Forelimb muscle (tissue), 1 donor: Measurements from ENCODE around the gene SDF2L1. TPM values are rescaled to one million over a fixed set of nuclear protein-coding genes. Genes with fewer than 3 reads are reported as not detected.
A peak's percentile ranks its signal among the peaks of the same experiment; 100 is the strongest.

Experiments
- DNase-seq: peaks from one replicate; pipeline ENCODE4 v3.0.0-alpha.2; 2013; ENCODE audit warnings: low read depth
- polyA plus RNA-seq: library from polyadenylated mRNA; unstranded; fragments of 120-200 nt; gene quantifications from one replicate; pipeline ENCODE4 v1.2.1, GENCODE V29; 2013; ENCODE audit not compliant: insufficient read length

Gene SDF2L1
- polyA plus RNA-seq, 1 donor, result 6.4 TPM

DNA sequence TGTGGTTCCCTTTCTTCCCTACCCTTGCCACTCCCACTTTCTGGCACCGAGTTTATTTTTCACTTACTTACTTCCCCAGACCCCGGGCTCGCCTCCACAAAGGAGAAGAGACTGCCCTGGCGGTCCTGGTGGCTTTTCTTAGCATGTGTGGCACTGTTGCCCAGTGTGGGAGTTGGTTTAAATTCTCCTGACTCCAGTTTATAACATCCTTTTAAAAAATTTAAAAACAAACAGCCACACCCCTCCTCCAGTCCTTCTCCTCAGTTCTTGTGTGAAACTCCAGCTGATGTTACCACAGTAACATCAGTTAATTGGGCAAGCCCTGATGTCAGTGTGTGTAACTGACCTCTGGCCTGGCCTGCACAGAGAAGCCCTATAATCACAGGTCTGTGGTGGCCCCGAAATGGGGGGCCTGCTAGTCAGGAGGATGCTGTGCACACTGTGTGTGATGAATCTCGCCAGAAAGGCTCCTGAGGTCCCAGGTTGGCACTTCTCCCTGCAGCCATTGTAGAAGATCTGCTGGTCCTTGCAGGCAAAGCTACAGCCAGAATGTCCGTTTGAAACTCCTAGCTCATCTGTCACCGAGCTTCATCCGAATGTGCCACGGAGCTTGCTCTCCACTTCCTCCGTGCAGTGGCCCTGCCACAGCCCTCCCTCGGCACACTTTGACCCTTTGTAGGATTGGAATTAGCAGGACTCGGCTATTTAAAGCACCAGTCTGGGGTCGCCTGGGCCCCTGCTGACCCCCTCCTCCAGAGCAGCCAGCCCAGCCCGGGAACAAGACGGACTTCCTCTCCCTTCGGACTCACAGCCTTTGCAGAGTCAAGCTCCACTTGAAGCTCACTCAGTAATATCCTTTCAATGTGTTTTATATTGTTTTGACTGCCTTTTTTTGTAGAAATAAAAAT, 19.8 kb upstream of the SDF2L1 start:
- no peak for DNase-seq

- no peak for DNase-seq
Measured at GRCh38 chr22:21622919-21623647, 19.0 kb upstream of the SDF2L1 start.

DNA sequence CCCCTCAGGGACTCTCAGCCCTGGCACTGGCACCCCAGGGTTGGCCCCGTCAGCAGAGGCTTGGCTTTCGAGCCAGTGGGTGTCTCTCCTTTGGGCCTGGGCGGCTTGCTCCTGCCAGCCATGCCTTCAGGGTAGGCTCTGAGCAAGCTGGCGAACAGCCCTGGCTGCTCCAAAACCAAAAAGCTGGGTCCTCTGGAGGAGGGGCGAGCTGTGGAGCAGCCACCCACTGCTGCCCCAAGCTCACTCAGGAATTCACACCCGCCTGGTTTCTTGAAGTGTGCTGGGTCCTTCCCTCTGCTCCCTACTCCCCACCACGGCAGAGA, 18.5 kb upstream of the SDF2L1 start:
- no peak for DNase-seq

- no peak for DNase-seq
Measured at GRCh38 chr22:21624120-21624879, 17.8 kb upstream of the SDF2L1 start.

DNA sequence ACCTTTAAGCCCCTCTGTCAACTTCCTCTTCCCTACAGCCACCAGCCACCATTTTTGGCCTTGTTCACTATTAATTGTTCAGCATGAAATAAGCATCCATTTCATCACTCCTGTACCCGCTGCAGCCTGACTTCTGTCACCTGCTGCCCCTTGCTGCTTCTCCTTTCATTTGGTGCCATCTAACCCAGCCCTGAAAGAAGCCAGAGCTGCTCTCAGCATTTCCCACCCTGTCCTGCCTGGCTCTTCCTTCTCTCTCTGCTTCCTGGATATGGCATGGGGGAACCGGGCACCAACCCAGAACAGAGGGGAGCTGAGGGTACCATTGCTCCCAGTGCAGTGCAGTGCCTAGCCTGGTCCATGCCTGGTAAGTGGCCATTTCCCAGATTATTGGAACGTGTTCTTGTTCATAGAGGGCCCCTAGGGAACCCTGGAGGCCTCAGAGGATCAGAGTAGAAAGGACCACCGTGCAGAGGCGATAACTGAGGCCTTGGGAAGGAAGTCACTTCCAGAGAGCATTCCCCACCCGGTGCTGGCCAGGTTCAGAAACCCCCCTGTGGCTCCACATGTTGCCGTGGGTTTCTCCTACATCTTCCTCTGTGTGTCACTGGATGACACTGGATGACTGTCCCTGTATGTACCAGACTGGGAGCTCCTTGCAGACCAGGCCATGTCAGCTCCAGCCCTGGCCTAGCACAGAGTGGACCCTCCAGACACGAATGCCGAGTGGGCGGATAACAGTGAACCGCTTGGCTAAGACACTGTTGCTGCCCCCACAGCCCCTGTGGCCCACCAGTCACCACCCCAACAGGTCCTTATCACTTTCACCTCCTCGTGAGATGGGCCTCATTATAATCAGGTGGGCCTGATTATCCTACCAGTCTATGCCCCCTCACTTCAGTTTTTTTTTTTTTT, 17.0 kb upstream of the SDF2L1 start:
- no peak for DNase-seq

DNA sequence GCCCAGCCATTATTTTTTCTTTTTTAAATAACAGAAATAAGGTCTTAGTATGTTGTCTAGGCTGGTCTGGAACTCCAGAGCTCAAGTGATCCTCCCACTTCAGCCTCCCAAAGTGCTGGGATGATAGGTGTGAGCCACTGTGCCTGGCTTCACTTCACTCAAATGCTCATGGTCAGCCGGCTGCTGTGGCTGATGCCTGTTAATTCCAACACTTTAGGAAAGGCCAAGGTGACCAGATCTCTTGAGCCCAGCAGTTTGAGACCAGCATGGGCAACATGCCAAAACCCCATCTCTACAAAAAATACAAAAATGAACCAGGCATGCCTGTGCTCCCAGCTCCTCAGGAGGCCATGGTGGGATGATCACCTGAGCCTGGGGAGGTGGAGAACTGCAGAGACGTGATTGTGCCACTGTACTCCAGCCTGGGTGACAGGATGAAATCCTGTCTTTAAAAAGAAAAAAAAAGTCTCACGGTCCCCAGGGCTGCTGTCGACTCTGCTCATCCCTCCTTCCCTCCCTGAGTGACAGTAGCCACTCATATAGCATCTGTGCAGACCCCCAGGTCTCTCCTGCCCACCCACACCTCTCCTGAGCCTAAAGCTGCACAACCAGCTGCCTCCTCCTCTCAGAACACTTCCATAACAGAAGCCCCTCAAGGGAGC, 15.9 kb upstream of the SDF2L1 start:
- DNase-seq, result no peak

GRCh38 chr22:21626735-21627469, 15.2 kb upstream of the SDF2L1 start:
- DNase-seq, result no peak

DNA sequence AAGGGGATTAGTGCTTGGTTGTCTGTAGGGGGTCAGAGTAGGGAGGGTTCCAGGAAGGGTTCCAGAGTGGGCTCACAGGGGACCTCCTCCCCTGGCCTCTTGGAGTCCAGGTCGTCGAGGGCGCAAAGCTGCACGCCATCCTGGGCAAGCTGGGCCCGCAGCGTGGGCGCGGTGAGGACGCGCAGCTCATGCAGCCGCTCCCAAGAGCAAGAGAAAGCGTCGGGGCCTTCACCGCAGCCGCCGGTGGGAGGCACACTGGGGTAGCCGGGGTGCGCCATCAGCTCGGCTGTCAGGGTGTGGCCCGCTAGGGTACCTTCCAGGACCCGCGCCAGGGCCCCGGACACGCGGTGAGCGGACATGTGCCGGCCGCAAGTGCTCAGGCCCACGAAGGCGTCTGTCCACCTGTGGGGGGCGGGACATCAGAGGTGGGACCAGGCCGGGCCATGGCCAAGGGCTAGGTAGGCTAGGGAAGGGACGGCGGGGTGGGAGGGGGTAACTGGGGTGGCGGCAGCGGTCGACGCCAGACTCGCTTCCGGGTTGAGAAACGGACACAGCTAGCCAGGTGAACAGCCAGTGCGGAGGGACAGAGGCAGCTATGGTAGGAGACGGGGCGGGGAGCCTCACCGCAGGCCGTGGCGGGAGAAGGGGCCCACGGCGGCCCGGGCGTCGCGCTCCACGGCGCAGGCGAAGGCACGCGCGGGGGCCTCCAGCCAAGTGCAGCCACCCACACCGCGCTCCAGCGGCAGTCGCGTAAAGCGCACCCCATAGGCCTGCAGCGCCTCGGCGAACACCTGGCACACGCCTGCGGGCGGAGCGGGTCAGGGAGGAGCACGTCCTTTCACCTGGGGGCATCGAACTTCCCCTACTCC, 13.5 kb upstream of the SDF2L1 start:
- DNase-seq, result no peak

- DNase-seq, result peak; percentile 41
Measured at GRCh38 chr22:21629255-21630149, 12.6 kb upstream of the SDF2L1 start, which contains the start of gene YDJC. TSS of gene YDJC (minus strand) at chr22:21630022. CDS start at chr22:21630014, 8 bp downstream.

- no peak for DNase-seq
Measured at GRCh38 chr22:21631025-21631424, 11.1 kb upstream of the SDF2L1 start.

DNA sequence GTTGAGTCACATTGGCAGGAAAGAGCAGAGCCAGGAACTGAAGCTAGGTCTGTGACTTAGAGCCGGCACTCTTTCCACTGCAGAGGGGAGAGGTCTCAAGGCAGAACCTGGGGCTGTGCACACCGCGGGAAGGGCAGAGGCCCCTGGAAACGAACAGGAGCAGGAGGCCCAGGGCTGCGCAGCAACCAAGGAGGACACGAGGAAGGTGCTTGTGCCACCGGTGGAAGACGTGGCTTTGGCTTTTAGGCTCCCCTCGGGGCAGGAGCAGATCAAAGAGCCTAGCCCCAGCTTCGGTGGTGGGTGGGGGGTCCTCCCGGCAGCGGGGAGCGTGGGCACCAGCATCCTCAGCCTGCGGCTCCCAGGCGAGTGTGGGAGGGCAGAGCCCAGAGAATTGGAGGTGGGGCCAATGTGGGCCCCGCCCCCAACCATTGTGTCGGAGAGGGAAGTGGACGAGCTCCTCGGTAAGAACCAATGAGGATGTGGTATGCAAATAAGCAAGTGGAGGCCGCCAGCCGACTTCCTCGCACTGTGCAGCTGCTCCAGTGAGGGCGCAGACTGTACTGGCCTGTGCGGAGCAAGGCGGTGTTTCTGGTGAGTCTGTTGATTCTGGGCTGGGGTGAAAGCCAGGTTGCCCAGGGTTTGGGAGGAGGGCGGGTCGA, 9.7 kb upstream of the SDF2L1 start, which contains the start of gene CCDC116:
Gene CCDC116, plus strand, starts transcription at position 524 of the 659 bp plus-strand sequence. CDS start 422 bp downstream, outside the sequence.
- no peak for DNase-seq

- no peak for DNase-seq
Measured at GRCh38 chr22:21632931-21633330, 9.2 kb upstream of the SDF2L1 start.

DNA sequence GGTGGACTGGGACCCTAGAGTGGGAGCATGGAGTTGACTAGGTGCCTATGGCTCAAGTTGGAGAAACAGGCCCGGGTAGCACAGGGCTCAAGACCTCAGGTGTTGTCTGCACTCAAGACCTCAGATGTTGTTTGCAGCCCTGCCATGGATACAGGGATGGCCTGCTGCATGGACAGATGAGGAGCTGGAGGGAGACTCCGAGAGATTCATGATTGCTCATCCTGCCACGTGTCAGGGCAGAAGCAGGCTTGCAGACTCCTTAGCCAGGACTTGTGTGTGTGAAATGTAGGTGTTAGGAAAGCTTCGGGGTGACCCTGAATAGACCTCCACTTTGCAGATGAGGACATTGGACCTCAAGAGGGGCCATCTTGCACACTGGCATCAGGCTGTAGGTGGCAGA, 8.6 kb upstream of the SDF2L1 start:
- no peak for DNase-seq

GRCh38 chr22:21634081-21634480, 8.0 kb upstream of the SDF2L1 start:
- DNase-seq, result no peak

- DNase-seq, result no peak
Measured at GRCh38 chr22:21634844-21635243, 7.3 kb upstream of the SDF2L1 start.

DNA sequence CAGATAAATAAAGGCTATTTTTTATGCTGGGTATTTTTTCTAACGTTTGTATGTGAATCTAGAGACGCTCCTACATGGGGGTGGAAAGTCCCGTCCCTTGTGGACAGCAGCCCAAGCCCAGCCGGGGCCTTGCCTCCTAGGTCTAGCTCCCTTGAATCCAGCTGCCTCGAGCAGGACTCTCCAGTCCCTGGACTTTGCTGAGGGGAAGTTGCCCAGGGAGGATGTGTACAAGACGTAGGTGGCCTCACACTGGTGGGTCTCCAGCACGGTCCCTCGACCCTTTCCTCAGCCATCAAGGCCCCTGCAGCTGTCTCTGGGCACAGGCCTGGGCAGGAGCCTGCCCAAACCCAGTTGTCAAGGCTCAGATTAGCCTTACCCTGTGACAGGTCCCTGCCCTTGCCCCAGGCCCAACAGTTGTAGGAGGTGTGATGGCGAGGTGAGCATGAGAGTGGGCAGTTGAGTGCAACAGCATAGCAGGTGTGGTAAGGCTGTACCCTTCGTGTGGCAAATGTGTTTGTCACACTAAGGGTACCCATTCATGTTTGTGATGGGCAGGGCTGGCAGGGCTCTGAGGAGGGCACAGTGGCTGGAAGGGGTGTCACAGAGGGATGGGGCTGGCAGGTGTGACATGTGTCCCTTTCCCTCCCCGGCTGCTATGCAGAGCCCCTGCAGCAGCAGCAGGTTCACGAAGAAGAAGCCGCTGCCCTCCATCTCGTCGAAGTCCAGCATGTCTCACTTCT, 6.2 kb upstream of the SDF2L1 start:
- DNase-seq, result no peak
